HG03520 (cell line): ENCODE results near the gene COL4A4.

Source experiments
- ATAC-seq: cut with Tn5 transposase; IDR thresholded peaks from one replicate; pipeline ENCODE4 v1.9.1; 2021; ENCODE audit warnings: mild to moderate bottlenecking, moderate library complexity; ENCODE audit not compliant: unreplicated experiment

Gene COL4A4

DNA sequence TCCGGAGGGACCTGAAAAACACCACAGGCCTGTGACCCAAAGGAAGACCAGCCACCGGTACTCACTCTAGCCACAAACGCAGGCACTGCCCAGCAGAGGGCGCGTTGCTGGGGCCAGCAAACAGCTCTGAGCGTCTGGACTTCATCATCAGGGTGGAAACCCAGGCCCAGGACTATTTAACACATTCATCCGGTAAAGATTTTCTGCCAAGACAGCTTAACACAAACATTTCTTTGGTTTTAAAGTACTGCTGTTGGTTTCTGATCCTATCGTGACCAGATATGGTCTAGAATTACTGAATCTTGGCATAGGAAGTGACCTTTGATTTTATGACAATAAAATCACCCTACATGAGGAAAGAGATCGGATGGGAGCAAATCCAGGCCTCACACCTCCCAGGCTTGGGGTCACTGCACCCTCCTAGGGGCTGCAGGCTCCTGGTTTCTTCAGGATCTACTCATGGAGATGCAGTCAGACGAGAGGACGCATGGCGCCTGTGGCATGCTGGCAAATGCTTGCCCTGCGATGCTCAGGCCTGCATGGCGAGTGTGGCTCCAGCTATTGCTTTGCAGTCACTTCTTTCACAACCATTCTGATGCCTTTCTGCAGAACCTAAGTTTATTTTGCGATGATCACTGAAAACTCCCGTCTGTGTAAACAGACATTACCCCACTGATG, 130.4 kb downstream of the COL4A4 start:
- ATAC-seq, result peak; percentile 90

- no peak for ATAC-seq
Observed at GRCh38 chr2:227031379-227031778, 132.6 kb downstream of the COL4A4 start.

GRCh38 chr2:227030789-227031188, 133.2 kb downstream of the COL4A4 start:
- ATAC-seq, result no peak

DNA sequence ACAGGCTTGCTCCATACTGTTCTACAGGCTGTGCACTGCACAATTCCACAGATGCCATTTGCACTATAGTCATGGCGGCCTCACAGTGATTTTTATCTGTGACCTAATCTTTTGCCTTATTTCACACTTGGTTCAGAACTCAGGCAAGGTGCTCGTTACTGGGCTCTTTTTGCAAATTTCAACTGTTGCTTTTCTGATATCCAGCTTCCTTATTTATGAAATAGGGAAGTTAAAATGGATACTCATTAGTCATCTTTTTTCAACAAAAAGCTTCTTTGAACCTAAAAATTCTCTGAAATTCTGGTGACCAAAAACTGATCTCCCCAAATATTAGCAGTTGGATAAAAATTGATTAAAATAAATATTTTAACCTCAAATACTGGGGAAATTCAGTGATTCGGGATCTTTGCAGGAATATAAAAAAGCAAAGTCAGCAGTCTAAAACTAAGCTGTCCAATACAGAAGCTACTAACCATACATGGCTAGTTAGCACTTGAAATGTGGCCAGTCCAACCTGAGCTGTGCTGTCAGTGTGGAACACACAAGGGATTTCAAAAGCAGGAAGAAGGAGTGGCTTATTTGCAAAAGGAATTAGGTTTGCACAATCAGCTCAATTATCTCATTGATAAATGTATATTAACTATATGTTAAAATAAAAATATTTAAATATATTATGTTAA, 134.4 kb downstream of the COL4A4 start:
- ATAC-seq, result no peak

GRCh38 chr2:227025510-227025909, 138.5 kb downstream of the COL4A4 start:
- no peak for ATAC-seq

- ATAC-seq, result no peak
Observed at GRCh38 chr2:227022608-227023007, 141.4 kb downstream of the COL4A4 start.

- no peak for ATAC-seq
Observed at GRCh38 chr2:227020416-227020815, 143.6 kb downstream of the COL4A4 start.

GRCh38 chr2:227016894-227017293, 147.1 kb downstream of the COL4A4 start:
- ATAC-seq, result no peak

GRCh38 chr2:227013881-227014280, 150.1 kb downstream of the COL4A4 start:
- no peak for ATAC-seq

DNA sequence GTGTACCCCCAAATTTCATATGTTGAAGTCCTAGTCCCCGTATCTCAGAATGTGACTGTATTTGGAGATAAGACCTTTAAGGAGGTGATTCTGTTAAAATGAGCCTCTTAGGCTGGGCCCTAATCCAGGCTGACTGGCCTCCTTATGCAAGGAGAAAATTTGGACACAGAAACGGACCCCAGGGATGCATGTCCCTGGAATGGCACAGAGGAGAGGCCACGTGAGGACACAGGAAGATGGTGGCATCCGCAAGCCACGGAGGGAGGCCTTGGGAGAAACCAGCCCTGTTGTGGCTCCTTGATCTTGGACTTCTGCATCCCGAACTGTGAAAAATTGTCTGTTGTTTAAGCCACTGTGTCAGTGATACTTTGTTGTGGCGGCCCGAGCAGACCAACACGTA, 150.7 kb downstream of the COL4A4 start:
- ATAC-seq, result no peak

- ATAC-seq, result no peak
Observed at GRCh38 chr2:227010433-227010832, 153.6 kb downstream of the COL4A4 start.

GRCh38 chr2:227007940-227008339, 156.1 kb downstream of the COL4A4 start:
- no peak for ATAC-seq

DNA sequence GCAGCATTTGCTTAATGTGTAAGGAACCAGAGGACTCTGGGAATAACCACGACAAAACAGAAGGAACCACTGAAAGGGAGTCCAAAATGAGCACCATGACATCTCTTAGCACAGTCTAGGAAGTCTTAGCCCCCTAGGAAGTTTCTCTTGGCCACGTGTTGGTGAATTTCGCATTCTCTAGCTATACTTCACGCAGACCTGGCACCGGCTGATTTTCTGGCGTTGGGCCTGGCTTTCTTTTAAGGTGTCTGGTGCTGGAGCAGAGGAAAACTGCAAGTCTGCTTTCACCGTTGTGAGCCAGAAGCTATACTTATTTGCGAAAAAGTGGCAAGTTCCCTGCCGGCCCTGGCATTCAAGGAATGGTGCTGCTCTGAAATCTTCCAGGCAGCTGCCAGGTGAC, 156.9 kb downstream of the COL4A4 start:
- no peak for ATAC-seq

- no peak for ATAC-seq
Observed at GRCh38 chr2:227006189-227006897, 157.7 kb downstream of the COL4A4 start.

GRCh38 chr2:227004482-227004881, 159.5 kb downstream of the COL4A4 start:
- no peak for ATAC-seq

DNA sequence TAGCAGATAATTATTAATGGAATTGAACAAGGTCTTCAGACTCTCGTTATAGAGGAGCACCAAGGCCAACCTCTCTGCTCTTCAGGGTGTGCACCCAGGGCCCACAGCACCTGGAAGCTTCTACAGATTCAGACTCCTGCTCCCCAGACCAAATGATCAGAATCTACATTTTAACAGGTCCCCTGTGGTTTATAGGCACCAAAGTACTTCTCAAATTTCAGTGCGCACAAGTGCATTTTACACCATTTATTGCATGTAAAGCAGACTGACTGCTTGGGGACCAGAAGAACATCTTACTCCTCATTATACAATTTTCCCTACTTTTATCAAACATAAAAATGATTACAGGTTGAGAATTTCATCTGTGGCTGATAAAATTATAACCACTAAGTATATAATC, 163.9 kb downstream of the COL4A4 start:
- ATAC-seq, result no peak

DNA sequence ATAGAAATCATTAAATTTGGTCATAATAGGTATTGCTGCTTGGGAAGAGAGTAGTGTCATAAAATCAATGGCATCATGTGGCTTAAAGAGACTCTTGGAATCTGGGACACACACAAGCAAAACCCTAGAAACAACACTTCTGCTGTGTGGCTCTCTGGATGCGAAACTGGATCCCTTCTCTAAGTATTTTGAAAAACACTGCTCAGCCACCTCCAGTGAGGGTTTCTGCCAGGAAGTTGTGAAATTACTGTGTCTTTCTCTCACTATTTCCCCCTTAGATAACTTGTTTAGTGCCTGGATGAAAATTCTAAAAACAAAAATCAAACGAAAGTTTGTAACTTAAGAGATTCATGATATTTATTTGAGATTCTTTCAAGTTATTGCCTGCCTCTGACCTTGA, 164.3 kb downstream of the COL4A4 start:
- ATAC-seq, result no peak

DNA sequence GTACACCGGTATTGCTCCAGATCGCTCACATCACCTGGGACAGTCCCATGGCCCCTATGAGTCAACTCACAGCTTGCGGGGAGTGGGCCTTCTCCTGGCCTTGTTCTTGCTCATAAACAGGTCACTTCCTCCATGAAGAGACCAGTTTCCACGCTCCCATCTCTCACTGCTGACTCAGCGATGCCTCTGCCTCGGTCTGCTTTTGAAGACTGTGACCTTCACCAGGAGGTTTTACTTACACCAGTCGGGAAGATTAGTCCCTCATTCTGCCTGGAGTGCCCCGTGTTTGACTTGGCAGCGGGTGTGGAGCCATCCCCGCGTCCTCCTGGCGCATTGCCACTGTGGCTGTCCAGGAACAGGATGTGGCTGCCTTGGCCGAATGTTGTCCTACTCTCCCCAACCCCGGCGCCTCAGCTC, 168.4 kb downstream of the COL4A4 start:
- peak; percentile 47 for ATAC-seq

- ATAC-seq, result no peak
Observed at GRCh38 chr2:226994775-226995174, 169.2 kb downstream of the COL4A4 start.

DNA sequence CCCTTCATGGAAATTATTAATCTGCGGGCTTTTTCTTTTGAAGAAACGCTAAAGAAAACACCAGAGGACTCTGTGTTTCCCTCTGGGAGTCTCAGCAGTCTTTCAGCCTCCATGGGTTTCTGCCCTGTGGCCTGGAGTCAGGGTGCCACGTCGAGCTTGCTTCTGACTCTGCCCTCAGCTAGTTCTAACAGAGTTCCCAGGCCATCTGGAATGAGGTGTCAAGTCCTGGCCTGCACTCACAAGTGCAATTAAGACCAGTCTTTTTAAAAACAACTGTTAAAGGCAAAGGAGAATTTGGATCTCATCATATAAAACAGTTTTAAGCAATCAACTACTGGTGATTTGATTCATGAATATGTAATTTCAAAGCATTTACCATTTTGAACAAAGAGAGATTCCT, 170.8 kb downstream of the COL4A4 start:
- ATAC-seq, result no peak

GRCh38 chr2:226991663-226992062, 172.3 kb downstream of the COL4A4 start:
- ATAC-seq, result no peak

GRCh38 chr2:226985583-226985946, 178.4 kb downstream of the COL4A4 start:
- no peak for ATAC-seq
